ENCODE data around the gene MRPS22. TPM values are rescaled to one million over a fixed set of nuclear protein-coding genes. Genes with fewer than 3 reads are reported as not detected.

MRPS22 gene
- total RNA-seq, 6 experiments from 2014 or later: 65.8 to 74.1 (median 71.0) TPM

GRCh38 chr3:139322346-139322745 lies 21.5 kb upstream of the MRPS22 start:
- H3K27me3 Mint-ChIP-seq (ENCODE audit: insufficient read depth): peaks cover 2% of the 10 kb centered on the region
- DNase-seq: no peak
- peaks cover 42% of the 10 kb centered on the region for H3K4me1 Mint-ChIP-seq (ENCODE audit: low read depth)
- H3K36me3 Mint-ChIP-seq (ENCODE audit: low read depth): no peaks in the 10 kb centered on the region
- no peak for TF ChIP-seq CTCF (IDR thresholded peaks at IDR 0.05)
- no peak overlapping the region for H3K4me3 Mint-ChIP-seq
- no peak overlapping the region for H3K27ac Mint-ChIP-seq
- H3K9me3 Mint-ChIP-seq: no peaks in the 10 kb centered on the region

DNA sequence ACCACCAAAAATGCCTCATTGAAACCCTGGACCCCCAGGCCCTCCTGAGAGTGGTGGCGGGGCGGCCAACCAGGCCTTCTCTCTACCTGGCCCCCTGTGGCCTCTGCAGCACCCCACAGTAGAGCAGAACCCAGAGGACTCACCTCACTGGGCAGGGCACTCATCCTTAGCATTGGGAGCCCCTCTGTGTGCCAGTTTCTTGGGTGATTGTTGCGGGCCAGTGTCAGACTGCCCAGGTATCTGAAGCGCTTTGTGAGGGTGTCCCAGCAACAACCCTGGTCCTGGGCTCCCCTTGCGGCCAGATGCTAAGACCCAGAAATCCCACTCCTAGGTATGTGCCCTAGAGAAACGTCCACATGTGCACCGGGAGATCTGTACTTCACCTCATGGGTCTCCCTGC lies 20.7 kb upstream of the MRPS22 start:
- no peak for TF ChIP-seq CTCF (IDR thresholded peaks at IDR 0.05)
- H3K27me3 Mint-ChIP-seq (ENCODE audit: insufficient read depth): peaks cover 2% of the 10 kb centered on the region
- H3K9me3 Mint-ChIP-seq: no peaks in the 10 kb centered on the region
- no peak overlapping the region for H3K27ac Mint-ChIP-seq
- no peak for DNase-seq
- peaks cover 40% of the 10 kb centered on the region for H3K4me1 Mint-ChIP-seq (ENCODE audit: low read depth)
- no peak overlapping the region for H3K4me3 Mint-ChIP-seq
- H3K36me3 Mint-ChIP-seq (ENCODE audit: low read depth): no peaks in the 10 kb centered on the region

DNA sequence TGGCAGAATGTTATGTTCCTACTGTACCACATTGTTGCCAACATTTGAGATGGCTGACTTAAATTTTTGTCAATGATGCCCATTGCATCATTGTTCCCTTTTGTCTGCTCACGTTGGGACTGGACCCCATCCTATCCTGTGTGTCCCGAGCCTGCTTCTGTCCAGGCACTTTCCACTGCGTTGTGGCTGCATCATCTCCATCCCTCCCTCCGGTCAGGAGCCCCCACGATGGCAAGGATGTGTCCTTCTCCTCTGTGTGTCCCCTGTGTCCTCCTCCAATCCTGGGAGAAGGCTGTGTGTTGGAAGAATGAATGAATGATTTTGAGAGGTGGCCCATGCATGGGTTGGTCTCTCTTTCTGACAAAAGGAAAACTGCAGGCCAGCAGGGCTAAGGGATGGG lies 19.4 kb upstream of the MRPS22 start:
- Mint-ChIP-seq H3K4me1 (ENCODE audit: low read depth) (peaks cover 37% of the 10 kb centered on the region), H3K27ac (no peak overlapping the region), H3K36me3 (ENCODE audit: low read depth) (no peaks in the 10 kb centered on the region), H3K27me3 (ENCODE audit: insufficient read depth) (no peaks in the 10 kb centered on the region; the same call in 1 of the 2 replicates), H3K9me3 (no peaks in the 10 kb centered on the region), H3K4me3 (no peak overlapping the region)
- DNase-seq: no peak
- no peak for TF ChIP-seq CTCF (IDR thresholded peaks at IDR 0.05)

DNA sequence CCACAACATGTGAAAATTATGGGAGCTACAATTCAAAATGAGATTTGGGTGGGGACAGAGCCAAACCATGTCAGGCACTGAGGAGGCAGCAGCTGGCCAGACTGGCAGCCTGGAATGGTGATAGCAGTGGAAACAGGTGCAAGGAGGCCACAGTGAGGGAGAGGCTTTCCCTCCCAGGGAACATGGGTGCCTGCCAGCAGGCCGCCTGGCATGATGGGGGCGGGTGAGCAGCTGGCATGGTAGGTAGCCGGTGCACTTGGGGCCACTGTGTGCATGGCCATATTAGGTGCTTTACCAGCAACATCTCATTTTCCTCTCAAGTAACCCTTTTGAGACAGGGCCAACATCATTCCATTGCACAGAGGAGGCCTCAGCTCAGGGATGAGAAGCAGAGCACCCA lies 18.3 kb upstream of the MRPS22 start:
- no peak overlapping the region for H3K4me3 Mint-ChIP-seq
- H3K4me1 Mint-ChIP-seq (ENCODE audit: low read depth): peaks cover 30% of the 10 kb centered on the region
- no peaks in the 10 kb centered on the region; the same call in 1 of the 2 replicates for H3K27me3 Mint-ChIP-seq (ENCODE audit: insufficient read depth)
- no peak for TF ChIP-seq CTCF (IDR thresholded peaks at IDR 0.05)
- H3K36me3 Mint-ChIP-seq (ENCODE audit: low read depth): no peaks in the 10 kb centered on the region
- H3K27ac Mint-ChIP-seq: no peak overlapping the region
- no peak for DNase-seq
- no peaks in the 10 kb centered on the region for H3K9me3 Mint-ChIP-seq

DNA sequence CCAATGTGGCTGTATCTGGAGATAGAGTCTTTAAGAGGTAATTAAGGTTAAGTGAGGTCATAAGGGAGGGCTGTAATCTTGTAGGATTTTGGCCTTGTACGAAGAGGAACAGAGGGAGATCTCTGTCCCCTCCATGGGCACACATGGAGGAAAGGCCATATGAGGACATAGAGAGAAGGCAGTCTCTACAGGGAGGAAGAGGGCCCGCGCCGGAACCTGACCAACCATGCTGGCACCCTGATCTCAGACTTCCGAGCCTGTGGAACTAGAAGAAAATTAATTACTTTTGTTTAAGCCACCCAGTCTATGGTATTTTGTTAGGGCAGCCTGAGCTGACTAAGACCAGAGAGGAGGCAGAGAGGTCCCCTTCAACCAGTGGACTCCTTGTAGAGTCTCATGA lies 17.7 kb upstream of the MRPS22 start:
- Mint-ChIP-seq H3K4me1 (ENCODE audit: low read depth) (peaks cover 24% of the 10 kb centered on the region), H3K27me3 (ENCODE audit: insufficient read depth) (no peaks in the 10 kb centered on the region; the same call in 1 of the 2 replicates), H3K27ac (no peak overlapping the region), H3K4me3 (no peak overlapping the region), H3K36me3 (ENCODE audit: low read depth) (no peaks in the 10 kb centered on the region), H3K9me3 (no peaks in the 10 kb centered on the region)
- no peak for DNase-seq
- TF ChIP-seq CTCF (IDR thresholded peaks at IDR 0.05): no peak

DNA sequence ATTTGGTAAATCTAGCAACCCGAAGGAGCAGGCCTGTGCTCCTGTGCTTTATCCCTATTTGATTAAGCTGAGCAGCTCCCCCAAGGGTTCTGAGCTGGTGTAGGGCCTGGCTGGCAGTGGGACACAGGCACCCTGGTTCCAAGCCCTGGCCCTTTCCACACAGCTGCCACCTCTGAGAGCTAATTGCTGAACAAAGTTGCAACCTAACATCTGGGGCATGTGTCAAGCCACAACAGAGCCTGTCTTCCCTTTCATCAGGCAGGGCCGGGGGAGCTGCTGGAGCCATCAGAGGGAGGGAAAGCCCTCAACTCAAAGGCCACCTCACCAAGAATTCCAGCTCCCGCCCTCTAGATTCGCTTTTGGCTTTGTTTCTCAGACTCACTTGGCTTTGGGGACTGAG lies 17.1 kb upstream of the MRPS22 start:
- TF ChIP-seq CTCF (IDR thresholded peaks at IDR 0.05): no peak
- Mint-ChIP-seq H3K9me3 (no peaks in the 10 kb centered on the region), H3K4me3 (no peak overlapping the region), H3K27me3 (ENCODE audit: insufficient read depth) (no peaks in the 10 kb centered on the region; the same call in 1 of the 2 replicates), H3K4me1 (ENCODE audit: low read depth) (peaks cover 20% of the 10 kb centered on the region), H3K27ac (no peak overlapping the region), H3K36me3 (ENCODE audit: low read depth) (no peaks in the 10 kb centered on the region)
- no peak for DNase-seq

Measured in HFFc6 (cell line).